ENCODE measurements around the gene TRHDE.

Gene TRHDE

GRCh38 chr12:72241552-72241951 is 30.6 kb upstream of the TRHDE start:
- POLR2A ChIA-PET (ENCODE audit: low non-redundant PET): no interaction called here
- no peak for DNase-seq (ENCODE audit: low spot score)
- CTCF ChIA-PET: no interaction called here
- no peak for TF ChIP-seq CTCF (conservative IDR thresholded peaks at IDR 0.05; ENCODE audit: low read depth)
- H3K27ac ChIP-seq: no peak overlapping the region

GRCh38 chr12:72242946-72243345 is 29.2 kb upstream of the TRHDE start:
- POLR2A ChIA-PET (ENCODE audit: low non-redundant PET): no interaction called here
- no peak for DNase-seq (ENCODE audit: low spot score)
- no peak overlapping the region for H3K27ac ChIP-seq
- TF ChIP-seq CTCF (conservative IDR thresholded peaks at IDR 0.05; ENCODE audit: low read depth): no peak
- CTCF ChIA-PET: no interaction called here

DNA sequence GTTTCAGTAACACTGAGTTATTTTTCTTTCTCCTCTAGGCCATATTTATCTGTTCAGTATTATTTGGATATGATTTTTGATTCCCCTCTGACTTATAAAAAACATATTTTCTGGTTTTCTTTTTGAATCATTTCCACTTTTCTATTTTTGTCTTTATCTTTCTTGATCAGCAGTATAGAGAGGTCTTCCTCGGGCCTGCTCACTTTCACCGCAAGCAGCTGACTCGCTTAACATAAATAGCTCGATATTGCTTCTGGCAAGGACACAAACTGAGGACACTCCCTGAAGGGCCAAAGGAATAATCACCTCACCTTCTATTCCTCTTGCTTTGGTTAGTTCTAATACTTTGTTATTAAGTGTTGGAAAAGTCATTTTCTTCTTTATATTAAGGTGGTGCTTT is 25.8 kb upstream of the TRHDE start:
- POLR2A ChIA-PET (ENCODE audit: low non-redundant PET): no interaction called here
- H3K27ac ChIP-seq: no peak overlapping the region
- no peak for DNase-seq (ENCODE audit: low spot score)
- CTCF ChIA-PET: no interaction called here
- TF ChIP-seq CTCF (conservative IDR thresholded peaks at IDR 0.05; ENCODE audit: low read depth): no peak

DNA sequence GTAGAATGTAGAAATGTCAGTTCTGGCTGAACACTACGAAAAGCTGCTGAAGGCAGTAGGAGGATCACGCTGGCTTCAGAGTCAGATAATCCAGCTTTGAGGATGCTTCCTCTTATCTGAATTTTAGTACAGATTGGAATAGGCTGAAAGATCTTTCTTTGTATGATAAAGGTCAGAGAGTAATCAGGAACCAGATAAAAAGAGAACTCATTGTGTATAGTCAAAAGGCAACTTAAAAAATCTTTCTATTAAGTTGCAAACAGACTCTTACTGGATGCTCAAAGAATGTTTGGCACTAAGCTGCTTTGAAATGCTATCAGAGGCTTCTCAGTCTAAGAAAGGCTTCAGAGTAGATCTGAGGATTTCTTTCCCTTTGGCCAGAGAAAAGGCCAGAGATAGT is 21.8 kb upstream of the TRHDE start:
- H3K27ac ChIP-seq: no peak overlapping the region
- TF ChIP-seq CTCF (conservative IDR thresholded peaks at IDR 0.05; ENCODE audit: low read depth): no peak
- DNase-seq (ENCODE audit: low spot score): no peak
- ChIA-PET CTCF (no interaction called here), POLR2A (ENCODE audit: low non-redundant PET) (no interaction called here)

GRCh38 chr12:72256725-72257124 is 15.4 kb upstream of the TRHDE start:
- ChIA-PET CTCF (no interaction called here), POLR2A (ENCODE audit: low non-redundant PET) (no interaction called here)
- TF ChIP-seq CTCF (conservative IDR thresholded peaks at IDR 0.05; ENCODE audit: low read depth): no peak
- H3K27ac ChIP-seq: no peak overlapping the region
- no peak for DNase-seq (ENCODE audit: low spot score)

DNA sequence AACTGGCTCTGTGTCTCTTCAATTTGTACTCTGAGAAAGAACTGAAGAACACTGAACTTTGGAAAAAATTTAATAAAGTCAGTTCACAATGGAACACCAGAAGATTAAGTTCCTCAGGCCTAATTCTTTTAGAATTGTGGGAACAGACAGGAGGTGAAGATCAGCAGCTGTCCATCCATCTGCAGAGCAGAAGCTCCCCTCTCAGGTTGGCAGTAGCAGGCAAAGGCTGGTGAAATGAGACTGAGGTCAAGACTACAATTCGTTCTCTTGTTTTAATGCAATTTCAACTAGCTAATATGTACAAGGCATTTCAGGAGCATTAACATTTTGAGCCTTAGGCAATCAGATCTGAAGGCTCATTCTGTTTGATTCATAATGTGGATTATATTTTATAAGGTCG is 10.3 kb upstream of the TRHDE start:
- DNase-seq (ENCODE audit: low spot score): no peak
- H3K27ac ChIP-seq: no peak overlapping the region
- ChIA-PET CTCF (no interaction called here), POLR2A (ENCODE audit: low non-redundant PET) (no interaction called here)
- TF ChIP-seq CTCF (conservative IDR thresholded peaks at IDR 0.05; ENCODE audit: low read depth): no peak

DNA sequence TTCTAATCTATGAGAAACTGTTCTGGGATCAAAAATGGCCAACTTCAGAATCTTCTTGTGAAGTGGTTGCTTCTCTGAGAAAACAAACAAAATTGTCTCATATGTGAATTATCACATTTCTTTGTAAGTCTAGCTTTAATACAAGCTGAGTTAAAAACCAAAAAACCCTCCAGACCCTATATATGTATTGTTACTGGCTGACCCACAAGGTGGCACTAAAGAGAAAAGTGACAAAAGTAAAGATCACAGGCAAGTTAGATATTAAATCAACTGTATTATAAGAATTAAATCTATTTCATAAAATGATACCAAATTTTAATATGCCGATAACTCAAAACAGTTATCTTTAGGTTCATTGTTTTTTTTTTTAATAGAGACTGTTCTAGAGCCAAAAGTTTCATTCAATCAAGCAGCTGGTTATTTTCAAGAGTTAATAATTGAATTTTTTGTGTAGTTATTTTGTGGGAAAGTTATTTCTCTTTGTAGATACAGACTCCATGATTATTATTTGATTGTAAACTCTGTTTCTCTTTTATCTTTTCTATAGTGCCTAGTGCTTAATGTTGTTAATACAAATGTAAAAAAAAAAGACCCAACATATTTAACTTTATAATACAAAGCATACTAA is 7.5 kb upstream of the TRHDE start:
- DNase-seq (ENCODE audit: low spot score): no peak
- CTCF ChIA-PET: interaction anchor here (0.7 to 0.9 kb wide), 3 partner anchors 9 to 1991 kb away, joined by 4 to 8 read pairs (median 5); no protein-coding TSS in a partner anchor
- no peak overlapping the region for H3K27ac ChIP-seq
- peak; percentile 44 for TF ChIP-seq CTCF (conservative IDR thresholded peaks at IDR 0.05; ENCODE audit: low read depth)
- POLR2A ChIA-PET (ENCODE audit: low non-redundant PET): no interaction called here

Data from RWPE1 (cell line).